A549 (cell line): ENCODE data around the gene PLCD3.

Experiments used
- CEBPB ChIP-seq, 2 experiments: fragments of >200 bp in 1 of 2; sonication (Bioruptor Twin) in 1 of 2; formaldehyde crosslinking in 1 of 2; IDR thresholded peaks; 2 replicates each; pipeline ENCODE4 v1.6.1; 2012 to 2016
- EHMT2 ChIP-seq: fragments of 200-600 bp; sonication (generic); IDR thresholded peaks from 2 replicates; pipeline ENCODE4 v1.6.1; 2016; ENCODE audit warnings: antibody characterized with exemption, low read depth, mild to moderate bottlenecking, moderate library complexity
- EP300 ChIP-seq, 2 experiments: fragments of >200 bp; sonication (Bioruptor Twin); formaldehyde crosslinking; IDR thresholded peaks; 2 replicates in 1 of 2; 3 replicates in 1 of 2; pipeline ENCODE4 v1.6.1; 2016 to 2017
- KDM1A ChIP-seq: fragments of 200-600 bp; sonication (generic); IDR thresholded peaks from 2 replicates; pipeline ENCODE4 v1.6.1; 2016; ENCODE audit warnings: low read depth, mild to moderate bottlenecking
- NR3C1 ChIP-seq: fragments of >200 bp; sonication (Bioruptor Twin); formaldehyde crosslinking; IDR thresholded peaks from 3 replicates; pipeline ENCODE4 v1.6.1; 2017
- POLR2AphosphoS2 ChIP-seq: conservative IDR thresholded peaks from 2 replicates; pipeline ENCODE4 v1.6.1; 2012; ENCODE audit warnings: low read length, improper control_type of control experiment, inconsistent platforms
- RAD21 ChIP-seq, 2 experiments: fragments of >200 bp in 1 of 2; sonication (Bioruptor Twin) in 1 of 2; formaldehyde crosslinking in 1 of 2; IDR thresholded peaks in 1 of 2; conservative IDR thresholded peaks in 1 of 2; 2 replicates in 1 of 2; 3 replicates in 1 of 2; pipeline ENCODE4 v1.6.1; 2012 to 2018; ENCODE audit warnings: inconsistent platforms in 1 of 2
- RFX5 ChIP-seq: fragments of 450-650 bp; IDR thresholded peaks from 2 replicates; pipeline ENCODE4 v1.7.1; 2014; ENCODE audit warnings: antibody characterized with exemption, mild to moderate bottlenecking, moderate library complexity
- SMC3 ChIP-seq: fragments of >200 bp; sonication (Bioruptor Twin); formaldehyde crosslinking; IDR thresholded peaks from 3 replicates; pipeline ENCODE4 v1.6.1; 2018; ENCODE audit warnings: inconsistent platforms
- TF ChIP-seq, protein P1 (sequence below): fragments of >200 bp; sonication (Bioruptor Twin); formaldehyde crosslinking; IDR thresholded peaks from 3 replicates; pipeline ENCODE4 v1.5.1; 2016
- TF ChIP-seq, protein P2 (sequence below): fragments of 200-600 bp; sonication (generic); IDR thresholded peaks from 2 replicates; pipeline ENCODE4 v1.6.1; 2016; ENCODE audit warnings: antibody characterized with exemption, mild to moderate bottlenecking, moderate library complexity
- TF ChIP-seq, protein P3 (sequence below): IDR thresholded peaks from 2 replicates; pipeline ENCODE4 v1.6.1; 2012; ENCODE audit warnings: low read depth, borderline replicate concordance

DNA sequence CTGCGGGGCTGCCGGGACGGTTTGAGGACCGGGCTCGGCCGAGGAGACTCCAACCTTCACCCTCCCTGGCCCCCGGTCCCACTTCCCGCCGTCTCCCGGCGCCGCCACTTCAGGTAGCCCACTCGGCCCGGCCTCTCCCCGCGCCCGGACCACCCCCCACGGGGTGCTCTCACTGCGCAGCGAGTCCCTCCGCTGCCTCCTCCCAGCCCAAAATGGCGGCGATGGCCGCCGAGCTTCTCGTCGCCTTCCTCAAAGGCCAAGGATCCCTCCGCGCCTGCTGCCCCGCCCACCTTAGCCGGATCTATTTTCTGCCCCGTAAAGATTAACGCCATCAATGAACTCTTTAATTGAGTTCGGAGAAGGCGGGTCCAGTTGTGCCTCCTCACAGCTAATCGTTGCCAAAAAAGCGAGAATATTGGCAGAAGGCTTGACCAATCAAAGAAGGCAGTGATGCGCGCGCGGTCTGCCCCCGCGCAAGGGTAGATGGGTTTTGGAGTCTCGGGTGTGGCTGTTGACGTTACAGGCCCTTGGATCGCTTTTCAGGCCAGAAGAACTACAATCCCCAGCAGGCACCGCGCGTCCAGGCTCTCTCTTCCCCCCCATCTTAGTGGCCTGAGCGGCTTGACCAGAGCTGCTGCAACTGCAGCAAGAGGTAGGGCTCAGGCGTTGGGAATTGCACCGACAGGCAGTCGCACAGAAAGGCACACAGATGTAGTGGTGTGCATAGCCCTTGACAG lies 29.1 kb upstream of the PLCD3 start, which contains the start of gene HEXIM2:
- TF ChIP-seq, protein P1, sequence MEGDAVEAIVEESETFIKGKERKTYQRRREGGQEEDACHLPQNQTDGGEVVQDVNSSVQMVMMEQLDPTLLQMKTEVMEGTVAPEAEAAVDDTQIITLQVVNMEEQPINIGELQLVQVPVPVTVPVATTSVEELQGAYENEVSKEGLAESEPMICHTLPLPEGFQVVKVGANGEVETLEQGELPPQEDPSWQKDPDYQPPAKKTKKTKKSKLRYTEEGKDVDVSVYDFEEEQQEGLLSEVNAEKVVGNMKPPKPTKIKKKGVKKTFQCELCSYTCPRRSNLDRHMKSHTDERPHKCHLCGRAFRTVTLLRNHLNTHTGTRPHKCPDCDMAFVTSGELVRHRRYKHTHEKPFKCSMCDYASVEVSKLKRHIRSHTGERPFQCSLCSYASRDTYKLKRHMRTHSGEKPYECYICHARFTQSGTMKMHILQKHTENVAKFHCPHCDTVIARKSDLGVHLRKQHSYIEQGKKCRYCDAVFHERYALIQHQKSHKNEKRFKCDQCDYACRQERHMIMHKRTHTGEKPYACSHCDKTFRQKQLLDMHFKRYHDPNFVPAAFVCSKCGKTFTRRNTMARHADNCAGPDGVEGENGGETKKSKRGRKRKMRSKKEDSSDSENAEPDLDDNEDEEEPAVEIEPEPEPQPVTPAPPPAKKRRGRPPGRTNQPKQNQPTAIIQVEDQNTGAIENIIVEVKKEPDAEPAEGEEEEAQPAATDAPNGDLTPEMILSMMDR = no peak
- TF ChIP-seq RFX5 (no peak; the same call in 1 of the 2 replicates), RAD21 (conservative IDR thresholded peaks at IDR 0.05 in 1 of 2, IDR thresholded peaks at IDR 0.05 in 1 of 2) (no peak; a peak in 2 of 5 replicates), EP300 (IDR thresholded peaks at IDR 0.05) (no peak), SMC3 (no peak; the same call in 2 of the 3 replicates), NR3C1 (no peak), KDM1A (no peak), EHMT2 (no peak), POLR2AphosphoS2 (no peak), CEBPB (IDR thresholded peaks at IDR 0.05) (peak in 1 of 2 experiments; percentile 32; a peak in 1 of 4 replicates)
- TF ChIP-seq, protein P2, sequence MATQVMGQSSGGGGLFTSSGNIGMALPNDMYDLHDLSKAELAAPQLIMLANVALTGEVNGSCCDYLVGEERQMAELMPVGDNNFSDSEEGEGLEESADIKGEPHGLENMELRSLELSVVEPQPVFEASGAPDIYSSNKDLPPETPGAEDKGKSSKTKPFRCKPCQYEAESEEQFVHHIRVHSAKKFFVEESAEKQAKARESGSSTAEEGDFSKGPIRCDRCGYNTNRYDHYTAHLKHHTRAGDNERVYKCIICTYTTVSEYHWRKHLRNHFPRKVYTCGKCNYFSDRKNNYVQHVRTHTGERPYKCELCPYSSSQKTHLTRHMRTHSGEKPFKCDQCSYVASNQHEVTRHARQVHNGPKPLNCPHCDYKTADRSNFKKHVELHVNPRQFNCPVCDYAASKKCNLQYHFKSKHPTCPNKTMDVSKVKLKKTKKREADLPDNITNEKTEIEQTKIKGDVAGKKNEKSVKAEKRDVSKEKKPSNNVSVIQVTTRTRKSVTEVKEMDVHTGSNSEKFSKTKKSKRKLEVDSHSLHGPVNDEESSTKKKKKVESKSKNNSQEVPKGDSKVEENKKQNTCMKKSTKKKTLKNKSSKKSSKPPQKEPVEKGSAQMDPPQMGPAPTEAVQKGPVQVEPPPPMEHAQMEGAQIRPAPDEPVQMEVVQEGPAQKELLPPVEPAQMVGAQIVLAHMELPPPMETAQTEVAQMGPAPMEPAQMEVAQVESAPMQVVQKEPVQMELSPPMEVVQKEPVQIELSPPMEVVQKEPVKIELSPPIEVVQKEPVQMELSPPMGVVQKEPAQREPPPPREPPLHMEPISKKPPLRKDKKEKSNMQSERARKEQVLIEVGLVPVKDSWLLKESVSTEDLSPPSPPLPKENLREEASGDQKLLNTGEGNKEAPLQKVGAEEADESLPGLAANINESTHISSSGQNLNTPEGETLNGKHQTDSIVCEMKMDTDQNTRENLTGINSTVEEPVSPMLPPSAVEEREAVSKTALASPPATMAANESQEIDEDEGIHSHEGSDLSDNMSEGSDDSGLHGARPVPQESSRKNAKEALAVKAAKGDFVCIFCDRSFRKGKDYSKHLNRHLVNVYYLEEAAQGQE = peak; percentile 35; the same call in 1 of the 2 replicates
- TF ChIP-seq, protein P3, sequence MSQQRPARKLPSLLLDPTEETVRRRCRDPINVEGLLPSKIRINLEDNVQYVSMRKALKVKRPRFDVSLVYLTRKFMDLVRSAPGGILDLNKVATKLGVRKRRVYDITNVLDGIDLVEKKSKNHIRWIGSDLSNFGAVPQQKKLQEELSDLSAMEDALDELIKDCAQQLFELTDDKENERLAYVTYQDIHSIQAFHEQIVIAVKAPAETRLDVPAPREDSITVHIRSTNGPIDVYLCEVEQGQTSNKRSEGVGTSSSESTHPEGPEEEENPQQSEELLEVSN = peak; percentile 22; the same call in 1 of the 2 replicates
